Measurements from ENCODE around the gene SAP25.

DNA sequence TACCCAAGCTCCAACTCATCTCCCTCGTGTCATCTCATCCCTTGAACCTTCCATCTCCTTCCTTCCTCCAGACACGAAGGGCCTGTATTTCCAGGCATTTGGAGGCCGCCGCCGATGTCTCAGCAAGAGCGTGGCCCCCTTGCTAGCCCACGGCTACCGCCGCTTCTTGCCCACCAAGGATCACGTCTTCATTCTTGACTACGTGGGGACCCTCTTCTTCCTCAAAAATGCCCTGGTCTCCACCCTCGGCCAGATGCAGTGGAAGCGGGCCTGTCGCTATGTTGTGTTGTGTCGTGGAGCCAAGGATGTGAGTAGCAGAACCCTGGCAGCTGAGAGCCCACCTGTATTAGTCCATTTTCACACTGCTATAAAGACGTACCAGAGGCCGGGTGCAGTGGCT, 17.9 kb upstream of the SAP25 start:
- TF ChIP-seq, protein P1, sequence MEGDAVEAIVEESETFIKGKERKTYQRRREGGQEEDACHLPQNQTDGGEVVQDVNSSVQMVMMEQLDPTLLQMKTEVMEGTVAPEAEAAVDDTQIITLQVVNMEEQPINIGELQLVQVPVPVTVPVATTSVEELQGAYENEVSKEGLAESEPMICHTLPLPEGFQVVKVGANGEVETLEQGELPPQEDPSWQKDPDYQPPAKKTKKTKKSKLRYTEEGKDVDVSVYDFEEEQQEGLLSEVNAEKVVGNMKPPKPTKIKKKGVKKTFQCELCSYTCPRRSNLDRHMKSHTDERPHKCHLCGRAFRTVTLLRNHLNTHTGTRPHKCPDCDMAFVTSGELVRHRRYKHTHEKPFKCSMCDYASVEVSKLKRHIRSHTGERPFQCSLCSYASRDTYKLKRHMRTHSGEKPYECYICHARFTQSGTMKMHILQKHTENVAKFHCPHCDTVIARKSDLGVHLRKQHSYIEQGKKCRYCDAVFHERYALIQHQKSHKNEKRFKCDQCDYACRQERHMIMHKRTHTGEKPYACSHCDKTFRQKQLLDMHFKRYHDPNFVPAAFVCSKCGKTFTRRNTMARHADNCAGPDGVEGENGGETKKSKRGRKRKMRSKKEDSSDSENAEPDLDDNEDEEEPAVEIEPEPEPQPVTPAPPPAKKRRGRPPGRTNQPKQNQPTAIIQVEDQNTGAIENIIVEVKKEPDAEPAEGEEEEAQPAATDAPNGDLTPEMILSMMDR (IDR thresholded peaks at IDR 0.05): no peak
- TF ChIP-seq POLR2A (IDR thresholded peaks at IDR 0.05): no peak

Data from adrenal gland (tissue), 5 donors.